HepG2 (cell line): ENCODE results near the gene TMEM107. TPM values are rescaled to one million over a fixed set of nuclear protein-coding genes. Genes with fewer than 3 reads are reported as not detected.
A peak's percentile ranks its signal among the peaks of the same experiment; 100 is the strongest.

Experiments
- GFI1 ChIP-seq: sonication (generic); formaldehyde crosslinking; IDR thresholded peaks from 2 replicates; pipeline ENCODE4 v1.5.0; 2020; ENCODE audit warnings: missing genetic modification reagents, mild to moderate bottlenecking, borderline replicate concordance
- KAT2B ChIP-seq: fragments of 150-350 bp; IDR thresholded peaks from 2 replicates; pipeline ENCODE4 v1.6.1; 2014; ENCODE audit warnings: low read depth, low read length, borderline replicate concordance
- PRMT3 ChIP-seq: sonication (generic); formaldehyde crosslinking; IDR thresholded peaks from 2 replicates; pipeline ENCODE4 v1.8.1; 2022; ENCODE audit warnings: low read depth, mild to moderate bottlenecking, moderate library complexity, missing genetic modification reagents, borderline replicate concordance
- PRPF4 ChIP-seq: fragments of 200-400 bp; formaldehyde crosslinking; IDR thresholded peaks from 2 replicates; pipeline ENCODE4 v1.6.1; 2016; ENCODE audit warnings: low read length, low read depth; ENCODE audit not compliant: poor library complexity, severe bottlenecking
- SNAPC2 ChIP-seq: sonication (generic); formaldehyde crosslinking; IDR thresholded peaks from 2 replicates; pipeline ENCODE4 v1.8.1; 2022; ENCODE audit warnings: mild to moderate bottlenecking, missing genetic modification reagents
- SP1 ChIP-seq, 2 experiments: fragments of 450-650 bp in 1 of 2; sonication (generic) in 1 of 2; formaldehyde crosslinking in 1 of 2; IDR thresholded peaks; 2 replicates each; pipeline versions ENCODE4 v1.4.0 to v1.6.1; 2016 to 2020; ENCODE audit warnings: missing genetic modification reagents in 1 of 2
- SPEN ChIP-seq: sonication (generic); formaldehyde crosslinking; IDR thresholded peaks from 2 replicates; pipeline ENCODE4 v1.5.1; 2020; ENCODE audit warnings: low read depth, mild to moderate bottlenecking, missing genetic modification reagents
- ZNF234 ChIP-seq: sonication (generic); formaldehyde crosslinking; conservative IDR thresholded peaks from 2 replicates; pipeline ENCODE4 v1.5.1; 2020; ENCODE audit warnings: mild to moderate bottlenecking, missing genetic modification reagents
- ZNF256 ChIP-seq: sonication (generic); formaldehyde crosslinking; conservative IDR thresholded peaks from 2 replicates; pipeline ENCODE4 v1.4.0; 2020; ENCODE audit warnings: missing genetic modification reagents
- ZNF616 ChIP-seq: sonication (generic); formaldehyde crosslinking; IDR thresholded peaks from 2 replicates; pipeline ENCODE4 v1.5.0; 2020; ENCODE audit warnings: low read depth, mild to moderate bottlenecking, missing genetic modification reagents
- ZNF749 ChIP-seq: sonication (generic); formaldehyde crosslinking; IDR thresholded peaks from 2 replicates; pipeline ENCODE4 v1.8.0; 2022; ENCODE audit warnings: mild to moderate bottlenecking, missing genetic modification reagents, moderate library complexity, borderline replicate concordance
- polyA plus RNA-seq, 8 experiments: library from polyadenylated mRNA; depleted of rRNA in 3 of 8; stranded (reverse) in 7 of 8; unstranded in 1 of 8; fragments of >200 nt; fragmentation: Illumina TruSeq in 4 of 8; extraction: Trizol in 4 of 8; gene quantifications; 2 replicates each; pipeline versions ENCODE4 v1.2.1 to v1.2.3, GENCODE V29; 2011 to 2016; ENCODE audit warnings: low read depth in 4 of 8, missing spikeins in 1 of 8, mixed read lengths in 1 of 8; ENCODE audit not compliant: insufficient read depth in 1 of 8
- total RNA-seq, 5 experiments: library from RNA; depleted of rRNA; stranded (reverse); fragments of >200 nt; fragmentation: Illumina TruSeq; extraction: Trizol; gene quantifications; 2 replicates each; pipeline ENCODE4 v1.2.3, GENCODE V29; 2016; ENCODE audit warnings: low read depth in 1 of 5
- TF ChIP-seq, protein P1 (sequence below): sonication (generic); formaldehyde crosslinking; IDR thresholded peaks from 2 replicates; pipeline ENCODE4 v1.4.0; 2020; ENCODE audit warnings: mild to moderate bottlenecking, missing genetic modification reagents
- TF ChIP-seq, protein P2 (sequence below): sonication (generic); formaldehyde crosslinking; IDR thresholded peaks from 2 replicates; pipeline ENCODE4 v1.9.0; 2021; ENCODE audit warnings: mild to moderate bottlenecking, missing genetic modification reagents

The TMEM107 gene
- total and polyA plus RNA-seq, 2 of the 13 experiments (the other 11 are each of a cell fraction or from before 2014, with no cell fraction given) = 7.2 to 15.3 TPM

DNA sequence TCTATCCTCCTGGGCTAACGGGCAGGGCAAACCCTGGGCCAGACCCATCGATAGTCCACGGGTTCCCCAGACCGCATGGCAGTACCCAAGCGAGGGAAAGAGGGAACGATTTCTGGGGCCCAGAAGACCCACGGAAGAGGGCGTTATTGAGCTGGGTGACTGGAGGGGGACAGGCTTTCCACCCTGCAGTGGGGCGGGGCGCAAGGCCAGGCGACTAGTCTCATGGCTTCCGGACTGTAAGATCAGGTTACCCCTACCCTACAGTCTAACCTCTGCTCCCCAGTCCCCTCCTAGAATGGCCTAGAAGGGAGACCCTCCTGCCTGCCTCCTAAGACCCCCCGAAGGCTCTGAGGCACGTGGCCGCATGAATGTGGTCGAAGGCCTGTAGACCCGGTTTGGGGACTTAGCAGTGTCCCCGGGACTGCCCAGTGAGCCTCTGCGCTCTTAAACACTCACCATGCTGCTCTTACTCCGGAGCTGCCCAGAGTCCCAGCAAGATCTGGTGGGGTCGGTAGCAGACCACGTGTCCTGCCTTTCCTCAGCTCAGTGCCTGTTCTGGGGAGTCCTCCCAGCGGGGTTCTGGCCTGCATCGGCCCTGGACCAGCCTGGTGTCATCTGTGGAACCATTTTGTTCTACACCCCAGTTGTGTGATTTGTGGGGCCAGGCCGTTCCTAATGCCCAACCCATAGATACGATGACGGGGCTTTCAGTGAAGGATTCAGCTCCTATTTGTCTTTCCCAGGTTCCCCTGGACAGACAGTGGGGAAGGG is 47.4 kb upstream of the TMEM107 start (continued):
- TF ChIP-seq, protein P1, sequence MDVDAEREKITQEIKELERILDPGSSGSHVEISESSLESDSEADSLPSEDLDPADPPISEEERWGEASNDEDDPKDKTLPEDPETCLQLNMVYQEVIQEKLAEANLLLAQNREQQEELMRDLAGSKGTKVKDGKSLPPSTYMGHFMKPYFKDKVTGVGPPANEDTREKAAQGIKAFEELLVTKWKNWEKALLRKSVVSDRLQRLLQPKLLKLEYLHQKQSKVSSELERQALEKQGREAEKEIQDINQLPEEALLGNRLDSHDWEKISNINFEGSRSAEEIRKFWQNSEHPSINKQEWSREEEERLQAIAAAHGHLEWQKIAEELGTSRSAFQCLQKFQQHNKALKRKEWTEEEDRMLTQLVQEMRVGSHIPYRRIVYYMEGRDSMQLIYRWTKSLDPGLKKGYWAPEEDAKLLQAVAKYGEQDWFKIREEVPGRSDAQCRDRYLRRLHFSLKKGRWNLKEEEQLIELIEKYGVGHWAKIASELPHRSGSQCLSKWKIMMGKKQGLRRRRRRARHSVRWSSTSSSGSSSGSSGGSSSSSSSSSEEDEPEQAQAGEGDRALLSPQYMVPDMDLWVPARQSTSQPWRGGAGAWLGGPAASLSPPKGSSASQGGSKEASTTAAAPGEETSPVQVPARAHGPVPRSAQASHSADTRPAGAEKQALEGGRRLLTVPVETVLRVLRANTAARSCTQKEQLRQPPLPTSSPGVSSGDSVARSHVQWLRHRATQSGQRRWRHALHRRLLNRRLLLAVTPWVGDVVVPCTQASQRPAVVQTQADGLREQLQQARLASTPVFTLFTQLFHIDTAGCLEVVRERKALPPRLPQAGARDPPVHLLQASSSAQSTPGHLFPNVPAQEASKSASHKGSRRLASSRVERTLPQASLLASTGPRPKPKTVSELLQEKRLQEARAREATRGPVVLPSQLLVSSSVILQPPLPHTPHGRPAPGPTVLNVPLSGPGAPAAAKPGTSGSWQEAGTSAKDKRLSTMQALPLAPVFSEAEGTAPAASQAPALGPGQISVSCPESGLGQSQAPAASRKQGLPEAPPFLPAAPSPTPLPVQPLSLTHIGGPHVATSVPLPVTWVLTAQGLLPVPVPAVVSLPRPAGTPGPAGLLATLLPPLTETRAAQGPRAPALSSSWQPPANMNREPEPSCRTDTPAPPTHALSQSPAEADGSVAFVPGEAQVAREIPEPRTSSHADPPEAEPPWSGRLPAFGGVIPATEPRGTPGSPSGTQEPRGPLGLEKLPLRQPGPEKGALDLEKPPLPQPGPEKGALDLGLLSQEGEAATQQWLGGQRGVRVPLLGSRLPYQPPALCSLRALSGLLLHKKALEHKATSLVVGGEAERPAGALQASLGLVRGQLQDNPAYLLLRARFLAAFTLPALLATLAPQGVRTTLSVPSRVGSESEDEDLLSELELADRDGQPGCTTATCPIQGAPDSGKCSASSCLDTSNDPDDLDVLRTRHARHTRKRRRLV (CRISPR knock-in tag) = no peak
- no peak; the same call in 1 of the 2 replicates for TF ChIP-seq SPEN
- no peak for TF ChIP-seq PRPF4
- no peak for TF ChIP-seq SNAPC2
- peak; percentile 70; the same call in 1 of the 2 replicates for TF ChIP-seq ZNF749 (CRISPR knock-in tag)
- TF ChIP-seq SP1 (IDR thresholded peaks at IDR 0.05) = no peak
- TF ChIP-seq SP1 (CRISPR knock-in tag; IDR thresholded peaks at IDR 0.05) = no peak
- no peak for TF ChIP-seq ZNF616 (CRISPR knock-in tag)
- TF ChIP-seq ZNF256 (CRISPR knock-in tag) = no peak
- TF ChIP-seq, protein P2, sequence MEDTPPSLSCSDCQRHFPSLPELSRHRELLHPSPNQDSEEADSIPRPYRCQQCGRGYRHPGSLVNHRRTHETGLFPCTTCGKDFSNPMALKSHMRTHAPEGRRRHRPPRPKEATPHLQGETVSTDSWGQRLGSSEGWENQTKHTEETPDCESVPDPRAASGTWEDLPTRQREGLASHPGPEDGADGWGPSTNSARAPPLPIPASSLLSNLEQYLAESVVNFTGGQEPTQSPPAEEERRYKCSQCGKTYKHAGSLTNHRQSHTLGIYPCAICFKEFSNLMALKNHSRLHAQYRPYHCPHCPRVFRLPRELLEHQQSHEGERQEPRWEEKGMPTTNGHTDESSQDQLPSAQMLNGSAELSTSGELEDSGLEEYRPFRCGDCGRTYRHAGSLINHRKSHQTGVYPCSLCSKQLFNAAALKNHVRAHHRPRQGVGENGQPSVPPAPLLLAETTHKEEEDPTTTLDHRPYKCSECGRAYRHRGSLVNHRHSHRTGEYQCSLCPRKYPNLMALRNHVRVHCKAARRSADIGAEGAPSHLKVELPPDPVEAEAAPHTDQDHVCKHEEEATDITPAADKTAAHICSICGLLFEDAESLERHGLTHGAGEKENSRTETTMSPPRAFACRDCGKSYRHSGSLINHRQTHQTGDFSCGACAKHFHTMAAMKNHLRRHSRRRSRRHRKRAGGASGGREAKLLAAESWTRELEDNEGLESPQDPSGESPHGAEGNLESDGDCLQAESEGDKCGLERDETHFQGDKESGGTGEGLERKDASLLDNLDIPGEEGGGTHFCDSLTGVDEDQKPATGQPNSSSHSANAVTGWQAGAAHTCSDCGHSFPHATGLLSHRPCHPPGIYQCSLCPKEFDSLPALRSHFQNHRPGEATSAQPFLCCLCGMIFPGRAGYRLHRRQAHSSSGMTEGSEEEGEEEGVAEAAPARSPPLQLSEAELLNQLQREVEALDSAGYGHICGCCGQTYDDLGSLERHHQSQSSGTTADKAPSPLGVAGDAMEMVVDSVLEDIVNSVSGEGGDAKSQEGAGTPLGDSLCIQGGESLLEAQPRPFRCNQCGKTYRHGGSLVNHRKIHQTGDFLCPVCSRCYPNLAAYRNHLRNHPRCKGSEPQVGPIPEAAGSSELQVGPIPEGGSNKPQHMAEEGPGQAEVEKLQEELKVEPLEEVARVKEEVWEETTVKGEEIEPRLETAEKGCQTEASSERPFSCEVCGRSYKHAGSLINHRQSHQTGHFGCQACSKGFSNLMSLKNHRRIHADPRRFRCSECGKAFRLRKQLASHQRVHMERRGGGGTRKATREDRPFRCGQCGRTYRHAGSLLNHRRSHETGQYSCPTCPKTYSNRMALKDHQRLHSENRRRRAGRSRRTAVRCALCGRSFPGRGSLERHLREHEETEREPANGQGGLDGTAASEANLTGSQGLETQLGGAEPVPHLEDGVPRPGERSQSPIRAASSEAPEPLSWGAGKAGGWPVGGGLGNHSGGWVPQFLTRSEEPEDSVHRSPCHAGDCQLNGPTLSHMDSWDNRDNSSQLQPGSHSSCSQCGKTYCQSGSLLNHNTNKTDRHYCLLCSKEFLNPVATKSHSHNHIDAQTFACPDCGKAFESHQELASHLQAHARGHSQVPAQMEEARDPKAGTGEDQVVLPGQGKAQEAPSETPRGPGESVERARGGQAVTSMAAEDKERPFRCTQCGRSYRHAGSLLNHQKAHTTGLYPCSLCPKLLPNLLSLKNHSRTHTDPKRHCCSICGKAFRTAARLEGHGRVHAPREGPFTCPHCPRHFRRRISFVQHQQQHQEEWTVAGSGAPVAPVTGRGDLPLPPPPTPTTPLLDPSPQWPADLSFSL (CRISPR knock-in tag) = 0 out of 2 replicates have a peak, but pooled peaks have one; percentile 51
- TF ChIP-seq KAT2B = no peak
- peak; percentile 64; the same call in 1 of the 2 replicates for TF ChIP-seq GFI1 (CRISPR knock-in tag)
- no peak for TF ChIP-seq ZNF234 (CRISPR knock-in tag)
- TF ChIP-seq PRMT3 (CRISPR knock-in tag) = no peak
